Posterior vena cava (tissue), 2 donors: ENCODE data around the gene CUL3. TPM values are rescaled to one million over a fixed set of nuclear protein-coding genes. Genes with fewer than 3 reads are reported as not detected.

Source experiments
- DNase-seq: peaks from one replicate; pipeline ENCODE4 v3.0.0-alpha.2; 2020; ENCODE audit warnings: low spot score
- intact Hi-C, 2 donors: fragments of 100-400 bp; cut with DNase I; formaldehyde crosslinking; loops; one replicate each; pipeline versions ENCODE4 v1.14.1 to v1.14.2; 2022 to 2023
- total RNA-seq, 2 donors: library from RNA; stranded (reverse); fragmentation: NEBNext Ultra II Directional; extraction: Animal tissue kit (Norgen Biotek cat#: 25700); gene quantifications; one replicate each; pipeline ENCODE4 v1.2.1, GENCODE V29; 2021
- donor health status: DM: yes; HTN: yes; CAD: no.
- donor health status: DM: yes; HTN: yes; CAD: no.

Gene CUL3
- total RNA-seq, 2 donors from 2014 or later, result 67.1 to 84.1 TPM

- no peak for DNase-seq
- intact Hi-C loops, result loop anchor here in 1 of 2 donors (10.0 kb wide), 1 partner anchor 60 kb away; no protein-coding TSS in a partner anchor
Observed at GRCh38 chr2:224444783-224445182, 140.4 kb downstream of the CUL3 start.

DNA sequence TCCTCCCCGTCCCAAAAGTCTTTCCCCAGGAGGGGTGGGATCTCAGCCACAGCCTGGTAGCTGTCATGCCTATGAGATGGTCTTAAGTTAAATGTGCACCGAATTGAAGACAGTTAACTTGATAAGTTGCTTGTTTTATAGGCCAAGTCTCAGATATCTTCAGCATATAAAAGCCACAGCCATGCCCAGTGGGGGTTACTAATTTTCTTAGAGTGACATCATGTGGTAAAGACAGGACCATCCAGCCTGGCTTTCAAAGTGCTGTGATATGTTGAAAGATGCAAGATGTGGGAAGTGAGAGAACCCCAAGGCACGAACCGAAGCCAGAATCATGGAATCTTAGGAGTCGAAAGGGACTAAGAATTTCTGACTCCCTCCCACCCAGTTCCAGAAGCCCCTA, 141.1 kb downstream of the CUL3 start:
- intact Hi-C loops, result loop anchor here in 1 of 2 donors (10.0 kb wide), 1 partner anchor 59 kb away; no protein-coding TSS in a partner anchor
- DNase-seq, result no peak

DNA sequence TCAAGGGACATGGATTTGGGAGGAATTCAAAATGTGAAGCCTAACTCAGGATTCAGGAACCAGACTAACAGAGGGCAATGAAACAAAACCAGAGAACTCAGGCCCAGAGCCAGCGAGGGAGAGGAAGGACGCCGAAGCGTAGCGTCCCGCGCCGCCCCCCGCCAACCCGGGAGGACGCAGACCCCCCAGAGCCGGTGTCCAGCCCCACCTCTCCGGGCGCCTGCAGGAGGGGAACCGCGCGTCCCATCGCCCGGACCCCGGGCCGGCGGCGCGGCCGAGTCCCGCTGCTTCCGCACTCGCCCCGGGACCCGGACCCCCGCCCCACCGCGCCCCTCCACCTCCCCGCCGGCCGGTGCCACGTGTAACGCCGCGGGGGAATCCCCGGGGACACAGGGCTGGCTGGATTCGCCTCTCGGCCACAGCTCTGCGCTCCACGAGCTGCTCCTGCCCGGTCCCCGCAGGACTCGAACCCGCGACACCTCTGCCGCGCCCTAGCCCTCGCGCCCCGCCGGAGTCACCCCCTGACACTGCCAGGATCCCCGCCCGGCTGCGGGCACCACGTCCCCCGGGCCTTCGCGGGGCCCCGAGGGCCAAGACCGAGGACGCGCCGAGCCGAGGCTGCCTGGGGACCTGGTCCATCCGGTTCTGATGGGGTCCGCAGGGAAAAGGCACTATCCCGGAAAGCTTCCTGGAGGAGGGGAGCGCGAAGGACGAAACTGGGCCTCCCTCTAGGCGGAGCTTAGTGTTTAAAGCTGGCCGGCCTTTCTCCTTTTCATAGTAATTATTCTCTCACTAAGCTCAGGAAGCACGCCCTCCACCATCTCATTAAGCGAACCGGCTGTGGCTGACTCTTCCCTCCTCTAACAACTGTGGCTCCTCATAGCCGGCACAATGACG, 142.8 kb downstream of the CUL3 start:
- intact Hi-C loops, result loop anchor here in 1 of 2 donors (10.0 kb wide), 1 partner anchor 58 kb away; no protein-coding TSS in a partner anchor
- peak; percentile 84 for DNase-seq

- intact Hi-C loops, result loop anchor here in 1 of 2 donors (10.0 kb wide), 1 partner anchor 56 kb away; no protein-coding TSS in a partner anchor
Observed at GRCh38 chr2:224440988-224441387, 144.2 kb downstream of the CUL3 start.

GRCh38 chr2:224438726-224439125, 146.4 kb downstream of the CUL3 start:
- intact Hi-C loops, result no loop called here
- no peak for DNase-seq

More at GRCh38 chr2:224440988-224441387, 144.2 kb downstream of the CUL3 start:
- no peak for DNase-seq

DNA sequence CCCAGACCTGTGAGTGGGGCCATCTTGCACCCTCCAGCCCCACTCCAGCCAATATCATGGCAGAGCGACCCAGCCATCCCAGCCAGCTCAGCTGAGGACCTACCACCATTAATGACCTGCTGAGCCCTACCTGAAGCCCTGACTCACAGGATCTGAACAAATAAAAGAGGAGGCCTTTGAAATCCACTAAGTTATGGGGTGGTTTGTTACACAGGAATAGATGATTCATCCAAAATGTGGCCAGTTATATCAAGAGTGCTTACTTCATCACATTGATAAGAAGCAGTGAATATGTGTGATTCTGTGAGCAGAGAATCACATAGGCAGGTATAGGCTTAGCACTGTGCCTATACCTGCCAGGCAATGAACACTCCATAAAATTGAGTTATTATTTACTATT, 148.5 kb downstream of the CUL3 start:
- DNase-seq, result no peak

DNA sequence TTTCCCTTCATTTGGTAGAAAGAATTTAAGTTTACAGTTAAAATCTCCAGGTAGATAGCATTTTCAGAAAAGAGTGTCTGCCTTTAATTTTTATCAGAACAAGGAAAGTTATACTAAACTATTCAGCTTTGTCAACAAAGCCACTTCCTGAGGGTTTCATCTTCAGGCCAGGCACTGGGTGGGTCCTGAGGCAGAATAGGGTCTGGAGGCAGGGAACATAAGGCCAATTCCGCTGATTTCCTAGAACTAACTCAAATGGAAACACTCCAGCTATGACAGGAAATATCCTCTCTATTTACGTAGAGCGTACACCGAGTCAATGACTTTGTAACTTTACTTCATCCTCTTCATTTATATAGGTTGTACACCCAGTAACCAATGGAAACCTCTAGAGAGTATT, 150.5 kb downstream of the CUL3 start:
- intact Hi-C loops, result no loop called here
- DNase-seq, result no peak

More for the DNA sequence above, 148.5 kb downstream of the CUL3 start:
- intact Hi-C loops, result no loop called here

- intact Hi-C loops, result no loop called here
- DNase-seq, result no peak
Observed at GRCh38 chr2:224433442-224433841, 151.7 kb downstream of the CUL3 start.

- intact Hi-C loops, result no loop called here
- no peak for DNase-seq
Observed at GRCh38 chr2:224432003-224432579, 153.1 kb downstream of the CUL3 start.

DNA sequence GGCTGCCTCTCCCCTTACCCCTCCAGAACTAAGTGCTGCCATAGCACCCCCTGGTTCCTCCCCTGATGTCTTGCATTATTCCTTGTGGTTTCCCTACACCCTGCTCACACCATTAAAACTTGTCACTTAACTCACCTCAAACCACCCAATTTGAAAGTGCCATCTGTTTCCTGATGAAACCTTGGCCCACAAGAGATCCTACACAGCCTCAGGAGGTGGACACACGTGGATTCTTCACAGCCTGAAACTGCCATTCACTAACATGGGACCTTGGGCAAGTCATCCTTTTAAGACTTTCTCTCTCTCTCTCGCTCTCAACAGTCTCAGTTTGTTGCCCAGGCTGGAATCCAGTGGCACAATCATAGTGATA, 155.7 kb downstream of the CUL3 start:
- intact Hi-C loops, result no loop called here
- no peak for DNase-seq

- intact Hi-C loops, result no loop called here
- no peak for DNase-seq
Observed at GRCh38 chr2:224428787-224429440, 156.2 kb downstream of the CUL3 start.

- intact Hi-C loops, result loop anchor here in 1 of 2 donors (1.0 kb wide), 1 partner anchor 22 kb away; no protein-coding TSS in a partner anchor
- DNase-seq, result no peak
Observed at GRCh38 chr2:224427471-224427870, 157.7 kb downstream of the CUL3 start.

GRCh38 chr2:224426656-224427055, 158.5 kb downstream of the CUL3 start:
- intact Hi-C loops, result loop anchor here in 1 of 2 donors (1.0 kb wide), 1 partner anchor 21 kb away; no protein-coding TSS in a partner anchor
- no peak for DNase-seq

DNA sequence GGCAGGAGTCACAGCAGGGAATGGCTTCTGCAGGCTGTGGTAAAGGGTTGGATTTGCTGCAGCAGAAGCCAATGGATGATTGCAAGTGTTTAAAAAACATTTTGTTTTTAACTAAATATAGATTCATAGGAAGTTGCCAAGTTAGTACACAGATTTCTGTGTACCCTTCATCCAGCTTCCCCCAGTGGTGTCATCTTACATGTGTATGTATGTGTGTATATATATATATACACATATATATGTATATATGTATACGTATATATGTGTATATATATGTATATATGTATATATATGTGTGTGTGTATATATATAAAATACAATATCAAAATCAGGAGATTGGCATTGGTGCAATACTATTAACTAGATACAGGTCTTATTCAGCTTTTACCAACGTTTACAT, 164.1 kb downstream of the CUL3 start:
- intact Hi-C loops, result no loop called here
- DNase-seq, result no peak

Other genes starting within 250 kb of the CUL3 start
- 1 to 10 TPM; 2.1 to 3.3 TPM for gene FAM124B, start 183.3 kb downstream of the CUL3 start, total RNA-seq
- not detected for gene CCDC195, start 131.0 kb upstream of the CUL3 start, total RNA-seq